HL-60 (cell line): Measurements from ENCODE around the gene ROBO1.

Experiments
- GABPA ChIP-seq: IDR thresholded peaks from 2 replicates; pipeline ENCODE4 v1.6.1; 2012; ENCODE audit warnings: low read depth
- POLR2AphosphoS5 ChIP-seq: IDR thresholded peaks from 2 replicates; pipeline ENCODE4 v1.6.1; 2012; ENCODE audit warnings: low read depth
- SPI1 ChIP-seq: IDR thresholded peaks from 2 replicates; pipeline ENCODE4 v1.6.1; 2012; ENCODE audit warnings: low read depth, mild to moderate bottlenecking, borderline replicate concordance
- TF ChIP-seq, protein P1 (sequence below): IDR thresholded peaks from one replicate; pipeline ENCODE4 v1.5.1; 2011; ENCODE audit warnings: low read length, control low read depth, inconsistent platforms; ENCODE audit not compliant: insufficient read depth
- TF ChIP-seq, protein P2 (sequence below): IDR thresholded peaks from 2 replicates; pipeline ENCODE4 v1.6.1; 2012; ENCODE audit warnings: low read depth; ENCODE audit not compliant: insufficient replicate concordance

DNA sequence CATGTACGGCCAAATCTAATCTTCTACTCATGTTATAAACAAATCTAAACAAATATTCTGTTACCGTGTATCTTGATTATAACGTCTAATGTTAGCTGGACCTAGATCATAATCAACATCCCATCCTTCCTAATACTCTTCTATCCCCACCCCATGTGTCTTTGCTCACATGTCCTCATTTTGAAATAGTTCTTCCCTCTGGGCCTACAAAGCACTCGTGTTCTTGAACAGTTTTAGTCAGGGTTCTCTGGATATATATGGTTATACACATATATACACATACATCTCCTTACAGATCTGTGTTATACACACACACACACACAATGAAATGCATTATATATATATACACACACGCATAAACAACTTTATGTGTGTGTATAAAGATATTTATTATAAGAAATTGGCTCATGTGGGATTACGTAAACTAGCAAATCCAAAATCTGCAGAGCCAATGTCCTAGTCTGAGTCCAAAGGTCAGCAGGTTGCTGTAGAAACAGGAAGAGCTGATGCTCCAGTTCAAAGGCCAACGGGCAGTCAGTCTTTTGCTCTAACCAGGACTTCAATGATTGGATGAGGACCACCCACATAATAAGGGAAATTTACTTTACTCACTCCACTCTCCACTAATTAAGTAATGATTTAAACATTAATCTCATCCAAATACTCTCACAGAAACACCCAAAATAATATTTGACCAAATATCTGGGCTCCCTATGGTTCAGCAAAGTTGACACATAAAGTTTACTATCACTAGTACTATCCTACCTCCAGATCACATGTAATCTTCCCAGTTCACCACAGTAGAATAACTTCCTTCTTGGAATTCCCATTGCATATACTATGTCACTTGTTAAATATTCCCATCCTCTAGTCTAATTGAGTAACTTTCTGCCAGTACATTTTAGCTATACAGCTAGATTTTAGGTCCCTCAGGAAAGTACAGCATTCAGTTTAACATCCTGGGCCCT is 450.0 kb downstream of the ROBO1 start:
- TF ChIP-seq, protein P1, sequence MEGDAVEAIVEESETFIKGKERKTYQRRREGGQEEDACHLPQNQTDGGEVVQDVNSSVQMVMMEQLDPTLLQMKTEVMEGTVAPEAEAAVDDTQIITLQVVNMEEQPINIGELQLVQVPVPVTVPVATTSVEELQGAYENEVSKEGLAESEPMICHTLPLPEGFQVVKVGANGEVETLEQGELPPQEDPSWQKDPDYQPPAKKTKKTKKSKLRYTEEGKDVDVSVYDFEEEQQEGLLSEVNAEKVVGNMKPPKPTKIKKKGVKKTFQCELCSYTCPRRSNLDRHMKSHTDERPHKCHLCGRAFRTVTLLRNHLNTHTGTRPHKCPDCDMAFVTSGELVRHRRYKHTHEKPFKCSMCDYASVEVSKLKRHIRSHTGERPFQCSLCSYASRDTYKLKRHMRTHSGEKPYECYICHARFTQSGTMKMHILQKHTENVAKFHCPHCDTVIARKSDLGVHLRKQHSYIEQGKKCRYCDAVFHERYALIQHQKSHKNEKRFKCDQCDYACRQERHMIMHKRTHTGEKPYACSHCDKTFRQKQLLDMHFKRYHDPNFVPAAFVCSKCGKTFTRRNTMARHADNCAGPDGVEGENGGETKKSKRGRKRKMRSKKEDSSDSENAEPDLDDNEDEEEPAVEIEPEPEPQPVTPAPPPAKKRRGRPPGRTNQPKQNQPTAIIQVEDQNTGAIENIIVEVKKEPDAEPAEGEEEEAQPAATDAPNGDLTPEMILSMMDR, result no peak
- no peak for TF ChIP-seq GABPA
- no peak for TF ChIP-seq POLR2AphosphoS5
- TF ChIP-seq SPI1, result no peak
- TF ChIP-seq, protein P2, sequence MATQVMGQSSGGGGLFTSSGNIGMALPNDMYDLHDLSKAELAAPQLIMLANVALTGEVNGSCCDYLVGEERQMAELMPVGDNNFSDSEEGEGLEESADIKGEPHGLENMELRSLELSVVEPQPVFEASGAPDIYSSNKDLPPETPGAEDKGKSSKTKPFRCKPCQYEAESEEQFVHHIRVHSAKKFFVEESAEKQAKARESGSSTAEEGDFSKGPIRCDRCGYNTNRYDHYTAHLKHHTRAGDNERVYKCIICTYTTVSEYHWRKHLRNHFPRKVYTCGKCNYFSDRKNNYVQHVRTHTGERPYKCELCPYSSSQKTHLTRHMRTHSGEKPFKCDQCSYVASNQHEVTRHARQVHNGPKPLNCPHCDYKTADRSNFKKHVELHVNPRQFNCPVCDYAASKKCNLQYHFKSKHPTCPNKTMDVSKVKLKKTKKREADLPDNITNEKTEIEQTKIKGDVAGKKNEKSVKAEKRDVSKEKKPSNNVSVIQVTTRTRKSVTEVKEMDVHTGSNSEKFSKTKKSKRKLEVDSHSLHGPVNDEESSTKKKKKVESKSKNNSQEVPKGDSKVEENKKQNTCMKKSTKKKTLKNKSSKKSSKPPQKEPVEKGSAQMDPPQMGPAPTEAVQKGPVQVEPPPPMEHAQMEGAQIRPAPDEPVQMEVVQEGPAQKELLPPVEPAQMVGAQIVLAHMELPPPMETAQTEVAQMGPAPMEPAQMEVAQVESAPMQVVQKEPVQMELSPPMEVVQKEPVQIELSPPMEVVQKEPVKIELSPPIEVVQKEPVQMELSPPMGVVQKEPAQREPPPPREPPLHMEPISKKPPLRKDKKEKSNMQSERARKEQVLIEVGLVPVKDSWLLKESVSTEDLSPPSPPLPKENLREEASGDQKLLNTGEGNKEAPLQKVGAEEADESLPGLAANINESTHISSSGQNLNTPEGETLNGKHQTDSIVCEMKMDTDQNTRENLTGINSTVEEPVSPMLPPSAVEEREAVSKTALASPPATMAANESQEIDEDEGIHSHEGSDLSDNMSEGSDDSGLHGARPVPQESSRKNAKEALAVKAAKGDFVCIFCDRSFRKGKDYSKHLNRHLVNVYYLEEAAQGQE, result no peak
